CD4-positive, alpha-beta T cell (primary cell): Measurements from ENCODE around the gene KATNIP. TPM values are rescaled to one million over a fixed set of nuclear protein-coding genes. Genes with fewer than 3 reads are reported as not detected.

Experiments
- ATAC-seq: fragments of 200-7000 bp; cut with Tn5 transposase; one replicate; pipeline ENCODE4 v1.10.0; 2022; ENCODE audit warnings: mild to moderate bottlenecking; ENCODE audit not compliant: poor library complexity
- CTCF ChIA-PET: fragments of 350-600 bp; sonication (Branson Sonifier 250); formaldehyde crosslinking; loops from one replicate; lab custom pipeline; 2021; ENCODE audit warnings: antibody characterized with exemption, inconsistent platforms; lab: Charles Lee
- POLR2A ChIA-PET: fragments of 350-600 bp; sonication (Branson Sonifier 250); formaldehyde crosslinking; loops from one replicate; lab custom pipeline; 2021; ENCODE audit warnings: antibody characterized with exemption, inconsistent platforms; lab: Charles Lee
- DNase-seq, 14 experiments: peaks; one replicate each; pipeline ENCODE4 v3.0.0-alpha.2; 2013 to 2020; ENCODE audit warnings: mixed read lengths in 2 of 14
- H3K27ac ChIP-seq, 2 donors: one replicate each; pipeline versions ENCODE4 v1.5.1 to v1.7.0; 2013; ENCODE audit warnings: low read length in 2 of 2, low read depth in 1 of 2, mild to moderate bottlenecking in 1 of 2
- H3K27me3 ChIP-seq, 2 experiments: 1 replicate in 1 of 2; 2 replicates in 1 of 2; pipeline versions ENCODE4 v1.6.1 to v1.7.0; 2013; ENCODE audit warnings: low read length in 2 of 2, control low read depth in 1 of 2, mild to moderate bottlenecking in 1 of 2, moderate library complexity in 1 of 2; ENCODE audit not compliant: insufficient read depth in 2 of 2, control insufficient read depth in 1 of 2
- H3K36me3 ChIP-seq: one replicate; pipeline ENCODE4 v1.6.1; 2013; ENCODE audit warnings: low read length, control low read depth; ENCODE audit not compliant: insufficient read depth
- H3K4me1 ChIP-seq: one replicate; pipeline ENCODE4 v1.6.1; 2013; ENCODE audit warnings: low read length, control low read depth; ENCODE audit not compliant: insufficient read depth
- H3K4me3 ChIP-seq: one replicate; pipeline ENCODE4 v1.5.1; 2013; ENCODE audit warnings: mild to moderate bottlenecking, low read length, moderate library complexity
- H3K9me3 ChIP-seq, 2 experiments: 1 replicate in 1 of 2; 2 replicates in 1 of 2; pipeline versions ENCODE4 v1.6.1 to v1.7.0; 2013; ENCODE audit warnings: low read length in 2 of 2, mild to moderate bottlenecking in 2 of 2, control low read depth in 1 of 2, moderate library complexity in 1 of 2; ENCODE audit not compliant: control insufficient read depth in 1 of 2, insufficient read depth in 1 of 2
- H3K27ac Mint-ChIP-seq: one replicate; pipeline ENCODE4 v1.8.0; 2020; ENCODE audit warnings: mixed read lengths
- H3K27me3 Mint-ChIP-seq: one replicate; pipeline ENCODE4 v1.8.0; 2021; ENCODE audit warnings: mixed read lengths
- H3K36me3 Mint-ChIP-seq: one replicate; pipeline ENCODE4 v1.8.0; 2021; ENCODE audit warnings: low read depth, mixed read lengths
- H3K4me1 Mint-ChIP-seq: one replicate; pipeline ENCODE4 v1.8.0; 2021; ENCODE audit warnings: low read depth, mixed read lengths
- H3K4me3 Mint-ChIP-seq: one replicate; pipeline ENCODE4 v1.8.0; 2020; ENCODE audit warnings: mild to moderate bottlenecking, mixed read lengths
- H3K9me3 Mint-ChIP-seq: one replicate; pipeline ENCODE4 v1.8.0; 2020; ENCODE audit warnings: mixed read lengths
- intact Hi-C, 2 experiments: fragments of 100-400 bp; cut with DNase I in 1 of 2; cut with micrococcal nuclease in 1 of 2; formaldehyde crosslinking; loops; one replicate each; pipeline versions ENCODE4 v1.15.1 to v1.9.0; 2023 to 2025; cut with DNase I, micrococcal nuclease
- total RNA-seq, 174 experiments: library from RNA in 2 of 174; stranded (reverse) in 2 of 174; gene quantifications; one replicate each; pipeline ENCODE4 v1.2.3 and lab custom pipeline; 2021 to 2026
- TF ChIP-seq, protein P1 (sequence below): fragments of 200-600 bp; IDR thresholded peaks from one replicate; pipeline ENCODE4 v1.8.0; 2022; ENCODE audit warnings: antibody characterized with exemption, mild to moderate bottlenecking

The KATNIP gene
- total RNA-seq, 2 experiments from 2014 or later, result 18.5 to 20.9 TPM

DNA sequence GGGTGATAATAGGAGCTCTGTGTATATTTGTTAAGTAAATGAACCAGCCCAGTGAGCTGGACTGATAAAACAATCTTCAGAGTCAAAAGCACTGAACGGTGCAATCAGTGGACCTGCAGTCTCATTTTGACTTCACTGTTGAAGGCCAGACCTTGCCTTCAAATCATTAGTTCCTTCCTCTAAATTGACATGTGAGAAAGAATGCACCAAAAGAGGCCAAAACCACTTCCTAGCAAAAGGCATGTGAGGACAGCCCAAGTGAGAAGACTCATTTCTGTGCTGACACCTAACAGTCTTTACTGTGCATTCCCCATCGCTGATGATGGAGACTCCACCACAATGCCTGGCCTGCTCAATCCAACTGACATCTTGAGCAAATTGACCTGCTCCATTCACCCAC, 10.8 kb upstream of the KATNIP start:
- no peak overlapping the region for H3K27ac ChIP-seq
- Mint-ChIP-seq H3K9me3 (no peaks in the 10 kb centered on the region), H3K27ac (no peak overlapping the region), H3K4me1 (peaks cover 15% of the 10 kb centered on the region), H3K4me3 (no peak overlapping the region), H3K36me3 (peaks cover 92% of the 10 kb centered on the region), H3K27me3 (no peaks in the 10 kb centered on the region)
- H3K4me3 ChIP-seq, result no peak overlapping the region
- no peaks in the 10 kb centered on the region for H3K27me3 ChIP-seq
- ATAC-seq, result no peak
- ChIA-PET CTCF (no interaction called here), POLR2A (no interaction called here)
- intact Hi-C loops, result no loop called here
- DNase-seq, result no peak
- peaks cover 79% of the 10 kb centered on the region for H3K36me3 ChIP-seq
- TF ChIP-seq, protein P1, sequence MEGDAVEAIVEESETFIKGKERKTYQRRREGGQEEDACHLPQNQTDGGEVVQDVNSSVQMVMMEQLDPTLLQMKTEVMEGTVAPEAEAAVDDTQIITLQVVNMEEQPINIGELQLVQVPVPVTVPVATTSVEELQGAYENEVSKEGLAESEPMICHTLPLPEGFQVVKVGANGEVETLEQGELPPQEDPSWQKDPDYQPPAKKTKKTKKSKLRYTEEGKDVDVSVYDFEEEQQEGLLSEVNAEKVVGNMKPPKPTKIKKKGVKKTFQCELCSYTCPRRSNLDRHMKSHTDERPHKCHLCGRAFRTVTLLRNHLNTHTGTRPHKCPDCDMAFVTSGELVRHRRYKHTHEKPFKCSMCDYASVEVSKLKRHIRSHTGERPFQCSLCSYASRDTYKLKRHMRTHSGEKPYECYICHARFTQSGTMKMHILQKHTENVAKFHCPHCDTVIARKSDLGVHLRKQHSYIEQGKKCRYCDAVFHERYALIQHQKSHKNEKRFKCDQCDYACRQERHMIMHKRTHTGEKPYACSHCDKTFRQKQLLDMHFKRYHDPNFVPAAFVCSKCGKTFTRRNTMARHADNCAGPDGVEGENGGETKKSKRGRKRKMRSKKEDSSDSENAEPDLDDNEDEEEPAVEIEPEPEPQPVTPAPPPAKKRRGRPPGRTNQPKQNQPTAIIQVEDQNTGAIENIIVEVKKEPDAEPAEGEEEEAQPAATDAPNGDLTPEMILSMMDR, result no peak
- no peaks in the 10 kb centered on the region for H3K9me3 ChIP-seq
- H3K4me1 ChIP-seq, result no peaks in the 10 kb centered on the region

DNA sequence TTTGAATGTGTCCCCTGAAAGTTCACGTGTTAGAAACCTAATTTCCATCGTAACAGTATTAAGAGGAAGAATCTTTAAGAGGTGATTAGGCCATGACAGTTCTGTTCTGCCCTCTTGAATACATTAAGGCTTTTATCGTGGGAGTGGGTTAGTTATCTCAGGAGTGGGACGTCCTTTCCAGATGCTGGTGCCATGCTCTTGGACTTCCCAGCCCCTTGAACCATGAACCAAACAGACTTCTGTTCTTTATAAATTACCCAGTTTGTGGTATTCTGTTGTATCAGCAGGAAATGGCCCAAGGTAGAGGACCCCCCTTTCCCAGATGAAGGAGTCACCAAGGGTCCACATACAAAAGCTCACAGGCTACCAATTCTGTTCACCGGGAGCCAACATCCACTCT, 10.3 kb upstream of the KATNIP start:
- TF ChIP-seq, protein P1, result no peak
- Mint-ChIP-seq H3K36me3 (peaks cover 92% of the 10 kb centered on the region), H3K27ac (no peak overlapping the region), H3K4me1 (peaks cover 15% of the 10 kb centered on the region), H3K4me3 (no peak overlapping the region), H3K27me3 (no peaks in the 10 kb centered on the region), H3K9me3 (no peaks in the 10 kb centered on the region)
- H3K27me3 ChIP-seq, result no peaks in the 10 kb centered on the region
- H3K4me1 ChIP-seq, result no peaks in the 10 kb centered on the region
- no peak overlapping the region for H3K4me3 ChIP-seq
- POLR2A ChIA-PET, result no interaction called here
- ATAC-seq (no peak), DNase-seq (no peak)
- intact Hi-C loops, result no loop called here
- CTCF ChIA-PET, result no interaction called here
- H3K36me3 ChIP-seq, result peaks cover 79% of the 10 kb centered on the region
- H3K9me3 ChIP-seq, result no peaks in the 10 kb centered on the region
- H3K27ac ChIP-seq, result no peak overlapping the region

DNA sequence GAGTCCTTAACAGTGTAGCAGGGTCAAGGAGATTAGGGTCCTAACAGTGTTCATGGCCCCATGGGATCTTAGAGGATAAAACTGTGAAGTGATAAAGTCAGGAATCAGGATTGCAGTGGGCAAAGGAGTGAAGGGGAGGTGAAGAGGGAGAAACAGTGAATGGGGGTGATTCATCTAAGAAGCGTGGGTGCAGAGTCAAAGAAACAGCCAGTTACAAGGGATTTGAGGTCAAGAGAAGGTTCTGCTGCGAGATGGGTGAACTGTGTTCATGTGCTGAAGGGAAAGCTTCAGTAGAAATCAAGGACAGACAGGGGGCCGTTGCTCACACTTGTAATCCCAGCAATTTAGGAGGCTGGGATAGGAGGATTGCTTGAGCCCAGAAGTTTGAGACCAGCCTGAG, 6.1 kb upstream of the KATNIP start:
- no peak overlapping the region for H3K4me3 ChIP-seq
- ATAC-seq (no peak), DNase-seq (no peak)
- Mint-ChIP-seq H3K4me3 (no peak overlapping the region), H3K27me3 (no peaks in the 10 kb centered on the region), H3K36me3 (peaks cover 83% of the 10 kb centered on the region), H3K27ac (no peak overlapping the region), H3K4me1 (peaks cover 41% of the 10 kb centered on the region), H3K9me3 (no peaks in the 10 kb centered on the region)
- peaks cover 16% of the 10 kb centered on the region for H3K4me1 ChIP-seq
- no peaks in the 10 kb centered on the region for H3K27me3 ChIP-seq
- POLR2A ChIA-PET, result no interaction called here
- intact Hi-C loops, result no loop called here
- no peak overlapping the region for H3K27ac ChIP-seq
- peaks cover 63% of the 10 kb centered on the region for H3K36me3 ChIP-seq
- CTCF ChIA-PET, result no interaction called here
- TF ChIP-seq, protein P1, result no peak
- H3K9me3 ChIP-seq, result no peaks in the 10 kb centered on the region
